ENCODE measurements around the gene MYO1B.

MYO1B gene

GRCh38 chr2:191257934-191258333, 12.7 kb downstream of the MYO1B start:
- DNase-seq (ENCODE audit: low read depth in 3 of 3, low spot score in 1 of 3): no peak

GRCh38 chr2:191258996-191259395, 13.8 kb downstream of the MYO1B start:
- DNase-seq (ENCODE audit: low read depth in 3 of 3, low spot score in 1 of 3): no peak

DNA sequence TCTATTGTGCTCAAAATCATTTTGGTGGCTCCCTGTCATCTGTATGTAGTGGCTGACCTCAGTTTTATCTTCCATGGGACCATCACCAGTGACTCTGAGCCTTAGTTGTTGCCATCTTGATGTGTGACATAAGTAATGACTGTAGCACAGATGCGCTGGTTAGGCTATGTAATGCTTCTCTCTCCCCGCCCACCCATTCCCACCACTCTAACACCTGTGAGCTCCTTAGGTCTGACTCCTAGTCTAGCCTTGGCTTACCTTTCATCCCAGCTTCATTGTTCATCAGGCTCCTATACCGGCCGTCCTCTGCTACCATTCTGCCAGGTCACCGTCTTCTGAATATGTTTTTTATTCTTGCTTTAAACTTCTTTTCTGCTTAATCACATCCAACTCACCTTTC, 17.2 kb downstream of the MYO1B start:
- no peak for DNase-seq (ENCODE audit: low read depth in 3 of 3, low spot score in 1 of 3)

DNA sequence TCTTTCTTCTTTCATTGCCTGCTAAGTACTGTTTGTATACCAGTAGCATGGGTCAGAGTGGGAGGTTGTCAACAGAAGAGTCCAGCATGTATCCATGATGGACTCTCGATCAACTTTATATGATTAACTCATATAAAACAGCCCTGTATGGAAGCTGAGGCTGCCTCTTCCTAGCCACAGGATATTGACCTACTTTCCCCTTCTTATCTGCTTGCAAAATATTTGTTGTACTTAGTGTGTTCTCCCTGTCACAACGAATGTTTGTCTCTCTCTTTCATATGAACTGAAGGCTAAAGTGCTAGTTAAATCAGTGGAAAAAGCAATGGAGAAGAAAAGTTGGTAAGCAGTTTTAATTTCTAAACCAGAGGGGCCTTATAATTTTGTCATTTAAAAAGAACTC, 17.8 kb downstream of the MYO1B start:
- DNase-seq (ENCODE audit: low read depth in 3 of 3, low spot score in 1 of 3): no peak

DNA sequence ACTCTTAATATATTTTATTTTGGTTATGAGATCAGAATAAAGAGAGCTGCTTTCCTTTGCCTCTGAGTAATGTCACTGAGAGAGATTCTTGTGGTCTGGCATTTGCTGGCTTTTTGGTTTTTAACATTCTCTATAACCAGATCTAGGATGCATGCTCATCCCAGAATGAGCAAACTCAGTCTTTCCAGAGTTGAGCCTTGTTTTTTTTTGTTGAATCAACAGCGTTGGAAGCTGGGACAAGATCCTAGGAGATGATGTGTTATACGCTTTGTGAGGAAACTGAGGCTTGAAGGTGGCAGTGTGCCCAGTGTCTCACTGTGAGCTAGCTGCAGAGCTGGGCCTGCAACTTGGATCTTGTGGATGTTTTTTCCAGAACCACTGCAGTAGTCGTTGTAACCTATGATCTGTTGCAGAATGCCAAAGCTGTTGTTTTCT, 19.5 kb downstream of the MYO1B start:
- DNase-seq (ENCODE audit: low read depth in 3 of 3, low spot score in 1 of 3): no peak

- DNase-seq (ENCODE audit: low read depth in 3 of 3, low spot score in 1 of 3): no peak
Observed at GRCh38 chr2:191265311-191266170, 20.3 kb downstream of the MYO1B start.

- no peak for DNase-seq (ENCODE audit: low read depth in 3 of 3, low spot score in 1 of 3)
Observed at GRCh38 chr2:191266201-191266600, 21.0 kb downstream of the MYO1B start.

- no peak for DNase-seq (ENCODE audit: low read depth in 3 of 3, low spot score in 1 of 3)
Observed at GRCh38 chr2:191268596-191268995, 23.4 kb downstream of the MYO1B start.

DNA sequence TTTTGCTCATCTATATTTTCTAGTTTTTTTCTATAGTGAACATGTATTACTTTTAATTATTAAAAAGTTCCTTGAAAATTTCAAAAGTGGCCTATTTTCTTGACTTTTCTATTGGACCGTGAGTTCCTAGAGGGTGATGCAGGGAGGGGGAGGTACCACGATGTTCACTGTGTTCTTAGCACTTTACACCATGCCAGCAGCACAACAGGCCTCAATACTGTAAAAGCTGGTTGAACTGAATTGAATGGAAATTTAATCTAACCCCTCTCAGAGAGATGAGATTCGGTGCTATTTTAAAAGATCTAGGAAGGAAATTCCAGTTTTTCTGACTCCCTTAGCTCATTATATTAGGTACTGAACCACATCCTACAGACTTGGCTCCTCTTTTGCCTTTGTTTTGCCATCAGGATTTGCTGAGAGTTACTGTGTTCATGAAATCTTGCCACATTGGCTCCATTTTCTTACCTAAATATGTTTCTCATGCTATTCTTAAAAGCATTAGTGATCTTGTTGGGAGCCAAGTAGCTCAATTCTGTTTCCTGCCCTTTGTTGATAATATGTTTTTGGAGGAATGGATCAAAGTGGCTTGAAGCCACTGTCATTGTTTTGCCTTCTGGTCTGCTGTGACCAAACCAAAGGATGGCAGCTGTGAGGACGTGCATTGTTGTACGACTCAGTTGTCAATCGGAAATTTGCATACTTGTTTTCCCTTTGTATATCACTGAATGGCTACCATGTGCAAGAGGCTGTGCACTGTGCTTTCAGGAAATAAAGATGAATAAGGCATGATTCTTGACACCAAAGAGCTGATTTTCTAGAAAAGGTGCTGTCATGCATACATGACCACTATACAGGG, 25.3 kb downstream of the MYO1B start:
- DNase-seq (ENCODE audit: low read depth in 3 of 3, low spot score in 1 of 3): no peak

DNA sequence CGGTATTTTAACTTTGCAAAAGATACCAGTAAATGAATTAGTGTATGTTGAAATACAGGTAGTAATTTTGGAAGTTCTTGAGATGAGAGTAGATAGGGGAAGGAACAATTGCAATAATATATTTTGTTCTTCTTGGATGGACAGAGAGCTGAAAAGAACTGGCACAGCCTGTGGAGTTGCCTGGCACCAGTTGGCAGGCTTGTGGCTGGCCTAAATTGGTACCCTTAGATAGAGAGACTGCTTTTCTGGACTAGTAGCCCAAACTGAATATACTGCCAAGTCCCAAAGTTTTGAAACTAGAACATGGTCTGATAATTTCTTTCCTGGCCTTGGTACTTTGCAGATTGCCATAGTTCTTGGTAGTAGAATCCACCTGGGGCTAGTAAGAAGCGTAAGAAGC, 26.9 kb downstream of the MYO1B start:
- DNase-seq (ENCODE audit: low read depth in 3 of 3, low spot score in 1 of 3): no peak

DNA sequence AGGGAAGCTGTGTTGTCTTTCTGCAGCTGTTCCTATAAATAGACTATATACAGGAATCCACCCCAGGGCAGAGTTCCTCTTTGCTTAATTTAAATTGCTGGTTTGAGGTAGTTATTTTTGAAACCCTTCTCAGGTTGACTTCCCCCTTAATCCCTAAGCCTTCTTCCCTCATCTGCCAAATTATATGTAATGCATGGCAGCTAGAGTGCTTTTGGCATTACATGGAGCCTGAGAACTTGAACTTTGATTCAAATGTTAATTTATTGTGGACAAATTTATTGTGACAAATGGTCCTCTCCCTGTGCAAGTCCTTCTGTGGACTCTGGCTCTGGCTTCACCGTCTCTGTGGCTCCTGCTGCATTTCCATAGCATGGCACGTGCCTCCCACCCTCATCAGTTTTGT, 29.2 kb downstream of the MYO1B start:
- no peak for DNase-seq (ENCODE audit: low read depth in 3 of 3, low spot score in 1 of 3)

DNA sequence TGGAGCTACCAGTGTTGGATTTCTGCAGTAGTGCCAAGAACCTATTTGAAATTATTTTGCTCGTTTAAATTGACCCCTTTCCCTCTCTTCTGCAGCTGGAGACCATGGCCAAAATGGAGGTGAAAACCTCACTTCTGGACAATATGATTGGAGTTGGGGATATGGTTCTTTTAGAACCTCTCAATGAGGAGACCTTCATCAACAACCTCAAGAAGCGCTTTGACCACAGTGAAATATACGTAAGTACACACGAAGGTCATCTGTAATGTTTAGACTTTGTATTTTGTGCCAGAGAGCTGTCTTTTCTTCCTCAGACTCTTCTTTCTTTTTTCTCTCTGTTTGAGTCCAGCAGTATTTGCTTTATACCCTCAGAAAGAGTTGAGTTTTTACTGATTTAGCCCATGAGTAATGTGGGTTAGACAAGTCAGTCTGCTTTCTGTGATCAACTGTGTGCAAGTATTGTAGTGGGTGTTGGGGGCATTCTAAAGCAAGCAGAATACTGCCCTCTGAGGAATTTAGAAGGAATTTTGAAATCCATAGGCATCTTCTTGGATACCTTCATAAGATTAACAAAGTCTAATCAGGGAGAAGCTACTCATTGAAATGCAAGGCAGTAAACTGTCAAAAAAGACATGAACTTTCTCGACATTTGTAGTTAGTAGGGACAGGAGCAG, 31.7 kb downstream of the MYO1B start:
- no peak for DNase-seq (ENCODE audit: low read depth in 3 of 3, low spot score in 1 of 3)

GRCh38 chr2:191280290-191280689, 35.1 kb downstream of the MYO1B start:
- DNase-seq (ENCODE audit: low read depth in 3 of 3, low spot score in 1 of 3): no peak

DNA sequence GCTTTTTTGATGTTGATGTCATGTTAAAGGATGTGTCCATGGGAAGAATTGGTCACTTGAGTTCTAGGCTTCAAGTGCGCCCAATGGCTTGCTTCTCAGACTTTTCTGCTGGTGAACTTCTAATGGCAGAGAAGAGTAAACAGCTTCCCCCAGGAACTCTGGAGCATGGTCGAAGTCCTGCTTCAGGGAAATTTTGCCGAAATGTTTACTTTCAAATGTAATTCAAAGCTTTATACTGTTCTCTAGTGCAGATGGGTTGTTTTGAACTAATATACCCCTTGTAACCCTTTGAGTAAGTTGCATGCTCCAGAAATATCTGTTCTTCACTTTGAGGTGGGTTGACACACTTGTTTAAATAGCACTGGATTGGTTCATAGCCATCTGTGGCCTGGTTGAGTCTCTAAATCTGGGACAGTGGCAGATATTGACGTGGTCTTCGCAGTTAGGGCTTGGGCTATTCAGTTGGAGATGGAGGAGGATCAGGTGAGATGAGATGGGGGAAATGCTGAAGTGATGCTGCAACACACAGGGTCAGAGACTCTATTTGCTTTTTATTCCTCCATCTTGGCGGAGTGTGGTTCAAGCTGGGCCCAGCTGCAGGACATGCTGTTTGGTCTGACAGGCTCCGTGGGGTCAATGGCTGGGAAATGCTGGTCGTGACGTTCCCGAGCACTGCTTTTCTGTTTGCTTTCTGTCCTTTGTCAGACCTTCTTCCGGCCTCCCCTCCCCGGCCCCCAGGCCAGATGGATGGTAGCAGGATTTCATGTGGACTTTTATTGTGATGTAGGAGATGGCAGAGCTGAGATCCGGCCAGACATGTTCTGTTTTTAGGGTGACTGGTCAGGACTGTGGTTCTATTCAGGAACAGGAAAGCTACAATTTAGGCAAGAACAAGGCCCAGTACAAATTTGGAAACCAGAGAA, 35.9 kb downstream of the MYO1B start:
- no peak for DNase-seq (ENCODE audit: low read depth in 3 of 3, low spot score in 1 of 3)

- no peak for DNase-seq (ENCODE audit: low read depth in 3 of 3, low spot score in 1 of 3)
Observed at GRCh38 chr2:191285252-191285651, 40.0 kb downstream of the MYO1B start.

DNA sequence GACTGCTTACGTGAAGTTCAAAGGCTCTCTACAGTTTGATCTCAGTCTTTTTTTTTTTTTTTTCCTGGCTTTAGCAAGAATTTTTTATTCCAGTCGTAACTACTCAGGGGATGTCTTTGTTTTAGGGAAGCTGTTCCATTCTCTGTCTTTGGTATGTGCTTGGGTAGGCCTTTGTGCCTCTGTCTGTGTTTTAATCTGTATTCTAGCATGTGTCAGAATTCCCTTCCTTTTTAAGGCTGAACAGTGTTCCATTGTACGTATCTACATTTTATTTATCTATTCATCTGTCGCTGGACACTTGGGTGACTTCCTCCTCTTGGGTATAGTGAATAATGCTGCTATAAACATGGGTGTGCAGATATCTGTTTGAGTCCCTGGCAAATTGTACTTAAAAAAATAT, 42.6 kb downstream of the MYO1B start:
- no peak for DNase-seq (ENCODE audit: low read depth in 3 of 3, low spot score in 1 of 3)

DNA sequence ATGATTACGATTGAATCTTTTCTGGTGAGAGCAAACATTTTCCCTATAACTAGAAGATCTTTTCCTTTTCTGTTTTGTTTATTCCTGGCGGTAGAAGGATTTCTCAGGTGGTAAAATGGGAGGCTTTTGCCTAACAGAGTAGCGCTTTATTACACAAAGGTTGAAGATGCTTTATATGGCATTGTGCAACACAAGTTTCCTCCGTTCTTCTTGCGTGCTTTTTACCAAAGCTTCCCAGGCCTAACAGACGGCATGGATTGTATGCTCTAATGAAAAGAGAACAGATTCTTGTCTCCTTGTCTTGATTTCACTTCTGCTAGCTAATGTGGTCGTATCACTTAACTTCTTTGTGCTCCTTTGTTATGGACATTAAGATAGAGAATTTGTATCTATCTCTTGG, 43.8 kb downstream of the MYO1B start:
- no peak for DNase-seq (ENCODE audit: low read depth in 3 of 3, low spot score in 1 of 3)

- no peak for DNase-seq (ENCODE audit: low read depth in 3 of 3, low spot score in 1 of 3)
Observed at GRCh38 chr2:191291471-191291870, 46.3 kb downstream of the MYO1B start.

- DNase-seq (ENCODE audit: low read depth in 3 of 3, low spot score in 1 of 3): no peak
Observed at GRCh38 chr2:191292869-191293268, 47.7 kb downstream of the MYO1B start.

DNA sequence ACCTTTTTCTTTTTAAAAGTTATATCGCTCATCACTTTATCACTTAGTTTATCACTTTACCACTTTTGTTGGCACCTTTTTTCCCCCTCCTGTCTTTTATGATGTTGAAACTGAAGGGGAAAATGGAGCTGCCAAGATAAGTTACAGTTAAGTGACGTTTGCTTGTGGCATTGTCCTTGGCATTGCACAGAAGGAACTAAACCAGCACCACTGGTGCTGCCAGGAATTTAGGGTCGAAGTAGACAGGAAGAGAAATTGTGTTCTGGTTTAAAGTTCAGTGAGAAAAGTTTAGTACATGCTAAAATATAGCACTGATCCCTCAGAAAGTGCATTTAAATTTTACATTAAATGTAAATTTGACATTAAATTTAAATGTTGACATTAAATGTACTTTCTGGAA, 49.9 kb downstream of the MYO1B start:
- DNase-seq (ENCODE audit: low read depth in 3 of 3, low spot score in 1 of 3): no peak
